Measurements from ENCODE around the gene KIF22.
A peak's percentile ranks its signal among the peaks of the same experiment; 100 is the strongest.

KIF22 gene

GRCh38 chr16:29802416-29802935 is 11.9 kb downstream of the KIF22 start:
- H3K4me1 Mint-ChIP-seq: peaks cover 16% of the 10 kb centered on the region
- ATAC-seq (ENCODE audit: low read depth) (no peak), DNase-seq (ENCODE audit: low spot score in 2 of 2) (no peak)
- no peak overlapping the region for H3K4me3 Mint-ChIP-seq
- H3K27ac Mint-ChIP-seq: peak overlapping the region; percentile 1
- H3K9me3 Mint-ChIP-seq: no peaks in the 10 kb centered on the region
- peaks cover 13% of the 10 kb centered on the region for H3K36me3 Mint-ChIP-seq
- no peaks in the 10 kb centered on the region for H3K27me3 Mint-ChIP-seq

- peaks cover 6% of the 10 kb centered on the region for H3K36me3 Mint-ChIP-seq
- H3K4me3 Mint-ChIP-seq: peak overlapping the region; percentile 100
Observed at GRCh38 chr16:29804020-29804419, 13.5 kb downstream of the KIF22 start.

GRCh38 chr16:29804455-29805231 is 14.1 kb downstream of the KIF22 start:
- Mint-ChIP-seq H3K36me3 (peaks cover 6% of the 10 kb centered on the region), H3K4me1 (peaks cover 28% of the 10 kb centered on the region), H3K27ac (peak overlapping the region; percentile 98), H3K27me3 (no peaks in the 10 kb centered on the region), H3K4me3 (peak overlapping the region; percentile 100), H3K9me3 (no peaks in the 10 kb centered on the region)
- ATAC-seq (ENCODE audit: low read depth) (no peak), DNase-seq (ENCODE audit: low spot score in 2 of 2) (peak in 1 of 2 donors; percentile 30)

More at GRCh38 chr16:29804020-29804419, 13.5 kb downstream of the KIF22 start:
- no peak for ATAC-seq (ENCODE audit: low read depth)
- Mint-ChIP-seq H3K27me3 (no peaks in the 10 kb centered on the region), H3K27ac (peak overlapping the region; percentile 98), H3K4me1 (peaks cover 28% of the 10 kb centered on the region), H3K9me3 (no peaks in the 10 kb centered on the region)
- DNase-seq (ENCODE audit: low spot score in 2 of 2): no peak

- Mint-ChIP-seq H3K9me3 (no peaks in the 10 kb centered on the region), H3K4me1 (peaks cover 33% of the 10 kb centered on the region), H3K36me3 (peaks cover 12% of the 10 kb centered on the region), H3K27ac (peak overlapping the region; percentile 98), H3K27me3 (no peaks in the 10 kb centered on the region), H3K4me3 (peak overlapping the region; percentile 100)
- ATAC-seq (ENCODE audit: low read depth): peak; percentile 75
- peak; percentile 91 to 96 for DNase-seq (ENCODE audit: low spot score in 2 of 2)
Observed at GRCh38 chr16:29805232-29806098, 14.9 kb downstream of the KIF22 start.

- H3K4me1 Mint-ChIP-seq: peaks cover 40% of the 10 kb centered on the region
- H3K36me3 Mint-ChIP-seq: peaks cover 12% of the 10 kb centered on the region
- peak within 1 kb of the TSS; percentile 100 for H3K4me3 Mint-ChIP-seq
- DNase-seq (ENCODE audit: low spot score in 2 of 2) (peak; percentile 49 to 55), ATAC-seq (ENCODE audit: low read depth) (peak; percentile 7)
- H3K9me3 Mint-ChIP-seq: no peaks in the 10 kb centered on the region
- H3K27ac Mint-ChIP-seq: peak within 1 kb of the TSS; percentile 98
- H3K27me3 Mint-ChIP-seq: no peaks in the 10 kb centered on the region
Observed at GRCh38 chr16:29806099-29806579, 15.6 kb downstream of the KIF22 start, which contains the start of gene MAZ. TSS of gene MAZ (plus strand) at chr16:29806529. CDS start at chr16:29806702, 173 bp downstream.

- H3K4me3 Mint-ChIP-seq: peak overlapping the region; percentile 84
- H3K36me3 Mint-ChIP-seq: peaks cover 8% of the 10 kb centered on the region
- H3K9me3 Mint-ChIP-seq: no peaks in the 10 kb centered on the region
- peak overlapping the region; percentile 89 for H3K27ac Mint-ChIP-seq
- H3K4me1 Mint-ChIP-seq: peaks cover 45% of the 10 kb centered on the region
- DNase-seq (ENCODE audit: low spot score in 2 of 2) (peak in 1 of 2 donors; percentile 62), ATAC-seq (ENCODE audit: low read depth) (no peak)
- peaks cover 3% of the 10 kb centered on the region for H3K27me3 Mint-ChIP-seq
Observed at GRCh38 chr16:29806641-29807425, 16.3 kb downstream of the KIF22 start.

GRCh38 chr16:29807426-29808218 is 17.1 kb downstream of the KIF22 start:
- Mint-ChIP-seq H3K9me3 (no peaks in the 10 kb centered on the region), H3K36me3 (peaks cover 8% of the 10 kb centered on the region), H3K27me3 (peaks cover 3% of the 10 kb centered on the region), H3K4me1 (peaks cover 48% of the 10 kb centered on the region), H3K4me3 (peak overlapping the region; percentile 84), H3K27ac (peak overlapping the region; percentile 89)
- DNase-seq (ENCODE audit: low spot score in 2 of 2) (peak; percentile 73 to 76), ATAC-seq (ENCODE audit: low read depth) (peak; percentile 44)

GRCh38 chr16:29808219-29808900 is 17.8 kb downstream of the KIF22 start:
- Mint-ChIP-seq H3K4me3 (peak overlapping the region; percentile 84), H3K27ac (peak overlapping the region; percentile 89), H3K27me3 (peaks cover 3% of the 10 kb centered on the region), H3K9me3 (no peaks in the 10 kb centered on the region), H3K36me3 (peaks cover 8% of the 10 kb centered on the region), H3K4me1 (peaks cover 47% of the 10 kb centered on the region)
- ATAC-seq (ENCODE audit: low read depth) (no peak), DNase-seq (ENCODE audit: low spot score in 2 of 2) (no peak)

GRCh38 chr16:29809031-29809747 is 18.6 kb downstream of the KIF22 start:
- peaks cover 43% of the 10 kb centered on the region for H3K4me1 Mint-ChIP-seq
- no peak overlapping the region for H3K27ac Mint-ChIP-seq

GRCh38 chr16:29809850-29810698 is 19.5 kb downstream of the KIF22 start:
- Mint-ChIP-seq H3K4me3 (peak overlapping the region; percentile 92), H3K27me3 (peaks cover 3% of the 10 kb centered on the region), H3K36me3 (peaks cover 8% of the 10 kb centered on the region), H3K9me3 (no peaks in the 10 kb centered on the region), H3K4me1 (peaks cover 43% of the 10 kb centered on the region), H3K27ac (no peak overlapping the region)
- ATAC-seq (ENCODE audit: low read depth) (no peak), DNase-seq (ENCODE audit: low spot score in 2 of 2) (no peak)

More at GRCh38 chr16:29809031-29809747, 18.6 kb downstream of the KIF22 start:
- DNase-seq (ENCODE audit: low spot score in 2 of 2) (no peak), ATAC-seq (ENCODE audit: low read depth) (no peak)
- no peaks in the 10 kb centered on the region for H3K9me3 Mint-ChIP-seq
- H3K27me3 Mint-ChIP-seq: peaks cover 3% of the 10 kb centered on the region
- H3K4me3 Mint-ChIP-seq: peak overlapping the region; percentile 84
- peaks cover 8% of the 10 kb centered on the region for H3K36me3 Mint-ChIP-seq

- Mint-ChIP-seq H3K9me3 (no peaks in the 10 kb centered on the region), H3K27me3 (peaks cover 3% of the 10 kb centered on the region), H3K4me3 (peak overlapping the region; percentile 92), H3K27ac (no peak overlapping the region), H3K36me3 (peaks cover 8% of the 10 kb centered on the region), H3K4me1 (peaks cover 42% of the 10 kb centered on the region)
- no peak for DNase-seq (ENCODE audit: low spot score in 2 of 2)
- ATAC-seq (ENCODE audit: low read depth): no peak
Observed at GRCh38 chr16:29810699-29811169, 20.2 kb downstream of the KIF22 start.
